Sigmoid colon (tissue), 7 donors: ENCODE data around the gene LRRC38. TPM values are rescaled to one million over a fixed set of nuclear protein-coding genes. Genes with fewer than 3 reads are reported as not detected.

Experiments
- DNase-seq: peaks from one replicate; pipeline ENCODE4 v3.0.0-alpha.2; 2019
- H3K27ac ChIP-seq, 4 donors: fragments of 200-600 bp; sonication (generic); one replicate each; pipeline ENCODE4 v1.5.1; 2016 to 2019; ENCODE audit warnings: mild to moderate bottlenecking in 1 of 4
- H3K27me3 ChIP-seq, 3 donors: fragments of 200-600 bp; sonication (generic); one replicate each; pipeline ENCODE4 v1.5.1; 2019; ENCODE audit warnings: mild to moderate bottlenecking in 1 of 3
- H3K36me3 ChIP-seq, 4 donors: fragments of 200-600 bp; sonication (generic); one replicate each; pipeline ENCODE4 v1.5.1; 2016 to 2019
- H3K4me1 ChIP-seq, 4 donors: fragments of 200-600 bp; sonication (generic); one replicate each; pipeline ENCODE4 v1.5.1; 2017 to 2019
- H3K4me3 ChIP-seq, 4 donors: fragments of 200-600 bp; sonication (generic); one replicate each; pipeline ENCODE4 v1.5.1; 2017 to 2019; ENCODE audit warnings: mild to moderate bottlenecking in 2 of 4, moderate library complexity in 1 of 4
- H3K9me3 ChIP-seq, 4 donors: fragments of 200-600 bp in 3 of 4; sonication (generic) in 3 of 4; one replicate each; pipeline versions ENCODE4 v1.5.1 to v1.6.1; 2013 to 2019
- CTCF ChIP-seq, 4 experiments: fragments of 450-650 bp in 3 of 4; fragments of 200-600 bp in 1 of 4; IDR thresholded peaks; one replicate each; pipeline ENCODE4 v1.5.1; 2016 to 2019; ENCODE audit warnings: antibody characterized with exemption in 4 of 4, mild to moderate bottlenecking in 3 of 4, moderate library complexity in 2 of 4
- EP300 ChIP-seq, 4 donors: sonication (generic); formaldehyde crosslinking; IDR thresholded peaks; one replicate each; pipeline ENCODE4 v1.6.1; 2017; ENCODE audit warnings: antibody characterized with exemption in 4 of 4
- POLR2A ChIP-seq, 2 donors: fragments of 450-650 bp; IDR thresholded peaks; one replicate each; pipeline ENCODE4 v1.6.1; 2016; ENCODE audit warnings: antibody characterized with exemption in 2 of 2, mild to moderate bottlenecking in 2 of 2, moderate library complexity in 2 of 2
- POLR2AphosphoS5 ChIP-seq, 4 donors: sonication (generic); formaldehyde crosslinking; IDR thresholded peaks; one replicate each; pipeline ENCODE4 v1.6.1; 2017; ENCODE audit warnings: antibody characterized with exemption in 4 of 4
- WGBS, 2 donors: extraction: QIAGEN DNeasy Blood & Tissue Kit; methylation state at CpG; one replicate each; pipeline ENCODE4 v1.1.7; 2013; 5-methylcytosine and 5-hydroxymethylcytosine counted together
- intact Hi-C: fragments of 100-400 bp; cut with DNase I; formaldehyde crosslinking; loops from one replicate; pipeline ENCODE4 v1.15.1; 2023
- polyA plus RNA-seq, 3 donors: library from polyadenylated mRNA; stranded (reverse); fragments of 200-250 nt; gene quantifications; one replicate each; pipeline ENCODE4 v1.2.3, GENCODE V29; 2013
- total RNA-seq, 4 donors: library from RNA; depleted of rRNA; stranded (reverse); fragments of >200 nt; gene quantifications; one replicate each; pipeline ENCODE4 v1.1.0, GENCODE V29; 2016
- donor health status: healthy with polysubstance abuse.
- donor health status: Bipolar disorder and iron deficiency.
- donor health status: healthy.

Gene LRRC38
- total and polyA plus RNA-seq, 7 donors, result not detected

- 63 to 76% methylated on average over 6 of the region's 6 CpGs for WGBS, 2 donors
- intact Hi-C loops, result no loop called here
- TF ChIP-seq POLR2A (IDR thresholded peaks at IDR 0.05), result no peak
- TF ChIP-seq CTCF (IDR thresholded peaks at IDR 0.05), result no peak
- no peak for TF ChIP-seq POLR2AphosphoS5 (IDR thresholded peaks at IDR 0.05)
- no peak for TF ChIP-seq EP300 (IDR thresholded peaks at IDR 0.05)
Measured at GRCh38 chr1:13528320-13528719, 14.5 kb upstream of the LRRC38 start.

GRCh38 chr1:13523780-13524477, 10.1 kb upstream of the LRRC38 start:
- TF ChIP-seq CTCF (IDR thresholded peaks at IDR 0.05) (no peak), POLR2AphosphoS5 (IDR thresholded peaks at IDR 0.05) (no peak), POLR2A (IDR thresholded peaks at IDR 0.05) (no peak), EP300 (IDR thresholded peaks at IDR 0.05) (no peak)
- H3K4me3 ChIP-seq, result no peak overlapping the region
- H3K9me3 ChIP-seq, result peaks cover 0 to 3% (median 3%) of the 10 kb centered on the region in 4 donors
- intact Hi-C loops, result no loop called here
- H3K27me3 ChIP-seq, result peaks cover 0 to 9% (median 0%) of the 10 kb centered on the region in 3 donors
- no peaks in the 10 kb centered on the region for H3K36me3 ChIP-seq
- H3K4me1 ChIP-seq, result no peaks in the 10 kb centered on the region
- WGBS, 2 donors, result 44 to 53% methylated on average over 8 of the region's 8 CpGs
- H3K27ac ChIP-seq, result no peak overlapping the region
- DNase-seq, result no peak

More at GRCh38 chr1:13528320-13528719, 14.5 kb upstream of the LRRC38 start:
- H3K36me3 ChIP-seq, result no peaks in the 10 kb centered on the region
- no peak overlapping the region for H3K27ac ChIP-seq
- H3K4me1 ChIP-seq, result no peaks in the 10 kb centered on the region
- DNase-seq, result no peak
- H3K27me3 ChIP-seq, result no peaks in the 10 kb centered on the region
- H3K4me3 ChIP-seq, result no peak overlapping the region
- peaks cover 0 to 3% (median 1%) of the 10 kb centered on the region in 4 donors for H3K9me3 ChIP-seq

DNA sequence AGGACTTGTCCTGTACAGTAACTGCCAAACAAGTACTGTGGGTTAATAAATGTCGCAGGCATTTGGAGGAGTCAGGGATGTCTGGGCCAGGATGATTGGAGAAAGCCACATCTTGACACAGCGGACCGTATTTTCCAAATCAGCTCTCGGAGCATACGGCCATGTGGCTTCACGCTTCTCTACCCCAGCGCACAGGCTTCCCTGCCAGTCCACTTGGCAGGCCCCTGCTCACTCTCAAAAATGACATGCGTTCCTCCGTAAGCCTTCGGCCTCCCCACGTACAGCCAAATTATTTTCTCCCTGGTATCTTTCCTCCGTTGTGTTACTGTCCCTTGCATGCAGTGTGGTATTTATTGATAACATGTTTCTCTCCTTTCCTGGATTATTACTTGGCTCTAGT, 7.2 kb upstream of the LRRC38 start:
- intact Hi-C loops, result no loop called here
- Histone ChIP-seq H3K4me3 (no peak overlapping the region), H3K9me3 (peaks cover 0 to 4% (median under 1%) of the 10 kb centered on the region in 4 donors), H3K27me3 (peaks cover 0 to 31% (median 0%) of the 10 kb centered on the region in 3 donors), H3K4me1 (no peaks in the 10 kb centered on the region), H3K27ac (no peak overlapping the region), H3K36me3 (no peaks in the 10 kb centered on the region)
- DNase-seq, result no peak
- WGBS, 2 donors, result 88 to 90% methylated on average over 12 of the region's 12 CpGs
- no peak for TF ChIP-seq POLR2A (IDR thresholded peaks at IDR 0.05)
- no peak for TF ChIP-seq CTCF (IDR thresholded peaks at IDR 0.05)
- no peak for TF ChIP-seq POLR2AphosphoS5 (IDR thresholded peaks at IDR 0.05)
- no peak for TF ChIP-seq EP300 (IDR thresholded peaks at IDR 0.05)

DNA sequence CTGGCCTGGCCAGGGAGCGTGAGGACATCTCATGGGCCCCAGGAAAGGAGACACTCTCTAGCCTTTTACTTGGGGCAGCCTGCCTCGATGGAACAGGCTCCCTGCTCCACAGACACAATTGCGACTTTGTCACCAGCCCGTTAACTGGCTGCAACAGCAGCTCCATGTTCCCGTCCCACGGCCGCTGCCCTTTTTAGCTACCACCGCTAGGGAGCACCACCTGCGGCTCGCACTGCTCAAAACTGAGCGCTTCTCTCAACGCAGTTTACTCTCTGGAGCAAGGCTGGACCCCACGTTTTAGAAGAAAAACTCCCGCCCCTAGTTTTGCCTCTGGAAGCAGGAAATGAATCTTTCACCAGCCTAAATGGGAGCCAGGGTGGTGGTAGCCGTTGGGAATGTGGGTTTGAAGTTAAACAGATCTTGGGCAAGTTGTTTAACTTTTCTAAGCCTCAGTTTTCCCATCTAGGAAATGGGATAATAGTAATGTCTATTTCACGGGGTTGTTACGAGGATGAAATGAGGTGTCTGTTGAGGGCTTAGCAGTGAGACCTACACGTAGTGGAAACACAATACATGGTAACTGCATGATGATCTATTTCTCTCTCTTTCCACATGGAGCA, 3.5 kb upstream of the LRRC38 start:
- Histone ChIP-seq H3K36me3 (no peaks in the 10 kb centered on the region), H3K27me3 (peaks cover 0 to 62% (median 18%) of the 10 kb centered on the region in 3 donors), H3K4me3 (no peak overlapping the region), H3K27ac (no peak overlapping the region), H3K4me1 (peaks cover 0 to 12% (median 8%) of the 10 kb centered on the region in 4 donors), H3K9me3 (peaks cover 0 to 4% (median 0%) of the 10 kb centered on the region in 4 donors)
- DNase-seq, result no peak
- TF ChIP-seq POLR2AphosphoS5 (IDR thresholded peaks at IDR 0.05) (no peak), POLR2A (IDR thresholded peaks at IDR 0.05) (no peak), CTCF (IDR thresholded peaks at IDR 0.05) (peak in 2 of 4 experiments; percentile 24 to 26)
- intact Hi-C loops, result no loop called here
- WGBS, 2 donors, result 25 to 30% methylated on average over 18 of the region's 18 CpGs
